NB4 (cell line): ENCODE measurements around the gene GRM8.
A peak's percentile ranks its signal among the peaks of the same experiment; 100 is the strongest.

Experiments used
- CTCF ChIP-seq: IDR thresholded peaks from one replicate; pipeline ENCODE4 v1.5.1; 2012; ENCODE audit warnings: low read depth, low read length
- TF ChIP-seq, protein P1 (sequence below): IDR thresholded peaks from 2 replicates; pipeline ENCODE4 v1.6.1; 2011; ENCODE audit warnings: low read depth, low read length

- no peak for TF ChIP-seq CTCF
- TF ChIP-seq, protein P1, sequence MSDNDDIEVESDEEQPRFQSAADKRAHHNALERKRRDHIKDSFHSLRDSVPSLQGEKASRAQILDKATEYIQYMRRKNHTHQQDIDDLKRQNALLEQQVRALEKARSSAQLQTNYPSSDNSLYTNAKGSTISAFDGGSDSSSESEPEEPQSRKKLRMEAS, result peak; percentile 93
These were observed 551.7 kb downstream of the GRM8 start for GRCh38 chr7:126700807-126701604.
